ENCODE measurements around the gene SLC28A1. TPM values are rescaled to one million over a fixed set of nuclear protein-coding genes. Genes with fewer than 3 reads are reported as not detected.
A peak's percentile ranks its signal among the peaks of the same experiment; 100 is the strongest.

SLC28A1 gene
- total RNA-seq, 1 experiment from 2014 or later: 0.17 TPM

- CTCF ChIA-PET: interaction anchor here (0.7 kb wide), 1 partner anchor 338 kb away, joined by 5 read pairs; no protein-coding TSS in a partner anchor
- no TSS peak for BruUV-seq (replicated peaks)
- intact Hi-C loops (cut with micrococcal nuclease; ENCODE audit: unreplicated experiment): loop anchor here (5.0 kb wide), 3 partner anchors 174 to 339 kb away; partner anchors contain the start of gene NMB
- Mint-ChIP-seq H3K4me1 (ENCODE audit: low read depth, unreplicated experiment) (peaks cover 38% of the 10 kb centered on the region), H3K36me3 (ENCODE audit: insufficient read depth, unreplicated experiment) (peaks cover 10% of the 10 kb centered on the region), H3K27me3 (ENCODE audit: unreplicated experiment) (no peaks in the 10 kb centered on the region), H3K4me3 (ENCODE audit: low read depth, unreplicated experiment) (no peak overlapping the region), H3K27ac (ENCODE audit: unreplicated experiment) (no peak overlapping the region), H3K9me3 (ENCODE audit: low read depth, unreplicated experiment) (no peaks in the 10 kb centered on the region)
- no peak for TF ChIP-seq CTCF (IDR thresholded peaks at IDR 0.05; ENCODE audit: unreplicated experiment)
- DNase-seq: no peak
These were observed 41.4 kb downstream of the SLC28A1 start for GRCh38 chr15:84925906-84926305.

GRCh38 chr15:84926491-84927230 is 42.2 kb downstream of the SLC28A1 start:
- CTCF ChIA-PET: interaction anchor here (0.7 to 0.8 kb wide), 3 partner anchors 76 to 328 kb away, joined by 3 to 13 read pairs (median 7); no protein-coding TSS in a partner anchor
- Mint-ChIP-seq H3K27ac (ENCODE audit: unreplicated experiment) (peak overlapping the region; percentile 84), H3K27me3 (ENCODE audit: unreplicated experiment) (no peaks in the 10 kb centered on the region), H3K9me3 (ENCODE audit: low read depth, unreplicated experiment) (no peaks in the 10 kb centered on the region), H3K36me3 (ENCODE audit: insufficient read depth, unreplicated experiment) (peaks cover 10% of the 10 kb centered on the region), H3K4me3 (ENCODE audit: low read depth, unreplicated experiment) (no peak overlapping the region), H3K4me1 (ENCODE audit: low read depth, unreplicated experiment) (peaks cover 39% of the 10 kb centered on the region)
- intact Hi-C loops (cut with micrococcal nuclease; ENCODE audit: unreplicated experiment): loop anchor here (5.0 kb wide), 3 partner anchors 174 to 339 kb away; partner anchors contain the start of gene NMB
- no peak for DNase-seq
- no TSS peak for BruUV-seq (replicated peaks)
- TF ChIP-seq CTCF (IDR thresholded peaks at IDR 0.05; ENCODE audit: unreplicated experiment): no peak

GRCh38 chr15:84928843-84929168 is 44.3 kb downstream of the SLC28A1 start:
- CTCF ChIA-PET: interaction anchor here (0.6 to 1.9 kb wide), 8 partner anchors 16 to 303 kb away, joined by 3 to 15 read pairs (median 4); partner anchors contain the start of gene SLC28A1
- no peak for DNase-seq
- no peaks in the 10 kb centered on the region for H3K27me3 Mint-ChIP-seq (ENCODE audit: unreplicated experiment)
- intact Hi-C loops (cut with micrococcal nuclease; ENCODE audit: unreplicated experiment): loop anchor here (1.0 to 5.0 kb wide), 8 partner anchors 46 to 342 kb away; partner anchors contain the start of gene NMB
- H3K4me1 Mint-ChIP-seq (ENCODE audit: low read depth, unreplicated experiment): peaks cover 47% of the 10 kb centered on the region
- H3K36me3 Mint-ChIP-seq (ENCODE audit: insufficient read depth, unreplicated experiment): peaks cover 10% of the 10 kb centered on the region
- no peaks in the 10 kb centered on the region for H3K9me3 Mint-ChIP-seq (ENCODE audit: low read depth, unreplicated experiment)
- H3K27ac Mint-ChIP-seq (ENCODE audit: unreplicated experiment): peak overlapping the region; percentile 84
- H3K4me3 Mint-ChIP-seq (ENCODE audit: low read depth, unreplicated experiment): no peak overlapping the region
- TF ChIP-seq CTCF (IDR thresholded peaks at IDR 0.05; ENCODE audit: unreplicated experiment): no peak
- no TSS peak for BruUV-seq (replicated peaks)

GRCh38 chr15:84929795-84930603 is 45.5 kb downstream of the SLC28A1 start:
- Mint-ChIP-seq H3K27me3 (ENCODE audit: unreplicated experiment) (no peaks in the 10 kb centered on the region), H3K36me3 (ENCODE audit: insufficient read depth, unreplicated experiment) (peaks cover 10% of the 10 kb centered on the region), H3K9me3 (ENCODE audit: low read depth, unreplicated experiment) (no peaks in the 10 kb centered on the region), H3K4me1 (ENCODE audit: low read depth, unreplicated experiment) (peaks cover 52% of the 10 kb centered on the region), H3K27ac (ENCODE audit: unreplicated experiment) (peak overlapping the region; percentile 84), H3K4me3 (ENCODE audit: low read depth, unreplicated experiment) (peak overlapping the region; percentile 10)
- intact Hi-C loops (cut with micrococcal nuclease; ENCODE audit: unreplicated experiment): loop anchor here (1.0 to 5.0 kb wide), 7 partner anchors 47 to 343 kb away; partner anchors contain the start of genes NMB and PDE8A
- no TSS peak for BruUV-seq (replicated peaks)
- TF ChIP-seq CTCF (IDR thresholded peaks at IDR 0.05; ENCODE audit: unreplicated experiment): no peak
- CTCF ChIA-PET: interaction anchor here (0.6 to 1.9 kb wide), 13 partner anchors 8 to 271 kb away, joined by 3 to 11 read pairs (median 4); no protein-coding TSS in a partner anchor
- peak; percentile 99 for DNase-seq

Data from Calu3 (cell line).